ENCODE measurements around the gene NPLOC4. TPM values are rescaled to one million over a fixed set of nuclear protein-coding genes. Genes with fewer than 3 reads are reported as not detected.

The NPLOC4 gene
- total and polyA plus RNA-seq, 2 donors (not counting 1 experiment from before 2014, with no cell fraction given): 70.2 to 101 TPM

DNA sequence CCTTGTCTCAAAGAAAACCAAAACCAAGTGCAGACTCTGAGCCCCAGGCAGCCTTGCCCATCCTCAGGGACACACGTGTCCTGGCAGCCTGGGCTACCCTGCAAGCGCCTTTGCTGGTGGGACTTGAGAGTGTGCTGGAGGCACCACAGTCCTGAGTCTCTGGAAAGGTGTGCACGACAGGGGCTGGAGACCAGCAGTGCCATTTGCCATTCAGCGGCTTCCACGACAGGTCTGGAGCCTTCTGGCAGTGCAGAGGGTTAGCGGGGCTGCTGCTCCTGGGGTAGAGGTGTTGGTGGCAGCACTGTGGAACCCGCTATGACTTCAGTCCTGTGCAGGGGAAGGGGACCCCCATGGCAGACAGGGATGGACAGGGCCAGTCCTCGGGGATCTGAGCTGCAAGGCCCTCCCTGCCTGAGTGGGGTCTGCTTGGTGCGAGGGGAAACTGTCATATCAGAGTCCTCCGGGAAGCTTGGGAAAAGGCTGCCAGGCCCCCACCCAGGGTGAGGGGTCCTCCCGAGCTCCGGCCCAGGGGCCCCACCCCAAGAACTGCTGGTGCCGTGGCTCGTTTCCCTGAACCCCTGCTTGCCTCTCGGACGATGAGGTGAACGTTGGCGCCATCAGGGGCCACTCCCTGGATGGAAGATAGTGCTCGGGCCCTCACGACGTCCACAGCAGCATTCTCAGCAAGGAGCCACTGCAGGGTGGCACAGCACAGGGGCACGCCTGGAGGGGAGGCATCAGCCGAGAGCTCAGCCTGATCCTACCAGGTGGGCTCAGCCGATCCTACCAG lies 91.6 kb downstream of the NPLOC4 start:
- WGBS (ENCODE audit: insufficient coverage): 98% methylated on average over 24 of the region's 24 CpGs
- Mint-ChIP-seq H3K4me3 (no peak overlapping the region), H3K27me3 (no peaks in the 10 kb centered on the region), H3K27ac (no peak overlapping the region), H3K9me3 (ENCODE audit: insufficient read depth) (no peaks in the 10 kb centered on the region), H3K4me1 (peaks cover 9% of the 10 kb centered on the region)
- H3K27ac ChIP-seq (ENCODE audit: low read length in 2 of 2): no peak overlapping the region
- ChIA-PET POLR2A (no interaction called here), CTCF (interaction anchor here (1.5 to 2.0 kb wide), 2 partner anchors 53 to 56 kb away, joined by 3 to 6 read pairs; no protein-coding TSS in a partner anchor)
- intact Hi-C loops (cut with micrococcal nuclease): no loop called here
- TF ChIP-seq, protein P1, sequence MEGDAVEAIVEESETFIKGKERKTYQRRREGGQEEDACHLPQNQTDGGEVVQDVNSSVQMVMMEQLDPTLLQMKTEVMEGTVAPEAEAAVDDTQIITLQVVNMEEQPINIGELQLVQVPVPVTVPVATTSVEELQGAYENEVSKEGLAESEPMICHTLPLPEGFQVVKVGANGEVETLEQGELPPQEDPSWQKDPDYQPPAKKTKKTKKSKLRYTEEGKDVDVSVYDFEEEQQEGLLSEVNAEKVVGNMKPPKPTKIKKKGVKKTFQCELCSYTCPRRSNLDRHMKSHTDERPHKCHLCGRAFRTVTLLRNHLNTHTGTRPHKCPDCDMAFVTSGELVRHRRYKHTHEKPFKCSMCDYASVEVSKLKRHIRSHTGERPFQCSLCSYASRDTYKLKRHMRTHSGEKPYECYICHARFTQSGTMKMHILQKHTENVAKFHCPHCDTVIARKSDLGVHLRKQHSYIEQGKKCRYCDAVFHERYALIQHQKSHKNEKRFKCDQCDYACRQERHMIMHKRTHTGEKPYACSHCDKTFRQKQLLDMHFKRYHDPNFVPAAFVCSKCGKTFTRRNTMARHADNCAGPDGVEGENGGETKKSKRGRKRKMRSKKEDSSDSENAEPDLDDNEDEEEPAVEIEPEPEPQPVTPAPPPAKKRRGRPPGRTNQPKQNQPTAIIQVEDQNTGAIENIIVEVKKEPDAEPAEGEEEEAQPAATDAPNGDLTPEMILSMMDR (IDR thresholded peaks at IDR 0.05): no peak
- no peaks in the 10 kb centered on the region for H3K9me3 ChIP-seq (ENCODE audit: control extremely low read depth in 1 of 3, control insufficient read depth in 2 of 3, insufficient read depth in 1 of 3, low read length in 2 of 3)
- H4K20me1 ChIP-seq (ENCODE audit: control insufficient read depth, insufficient read depth, low read length, poor library complexity, severe bottlenecking): peaks cover 28% of the 10 kb centered on the region
- peaks cover 0 to 85% of the 10 kb centered on the region in 2 experiments for H3K36me3 ChIP-seq (replicated peaks in 1 of 2; ENCODE audit: control extremely low read depth in 1 of 2, control insufficient read depth in 1 of 2, extremely low read depth in 1 of 2, insufficient read depth in 2 of 2, low read length in 1 of 2)
- no peak overlapping the region for H3K4me3 ChIP-seq (ENCODE audit: control extremely low read depth in 1 of 5, extremely low read depth in 1 of 5, insufficient read depth in 1 of 5, low read depth in 2 of 5, low read length in 4 of 5)
- H3K4me1 ChIP-seq (ENCODE audit: control insufficient read depth in 2 of 2, insufficient read depth in 2 of 2, low read length in 2 of 2): no peaks in the 10 kb centered on the region
- H2AFZ ChIP-seq (ENCODE audit: insufficient read depth, low read depth, low read length, poor library complexity, severe bottlenecking): no peak overlapping the region
- H3K27me3 ChIP-seq (replicated peaks in 1 of 4; ENCODE audit: control extremely low read depth in 1 of 4, control insufficient read depth in 3 of 4, insufficient read depth in 4 of 4, low read length in 3 of 4): no peaks in the 10 kb centered on the region
- ATAC-seq (ENCODE audit: low read depth): no peak
- H3K9ac ChIP-seq (ENCODE audit: low read length): no peak overlapping the region
- no peak for DNase-seq
- H3K4me2 ChIP-seq (replicated peaks; ENCODE audit: low read depth, low read length, poor library complexity, severe bottlenecking): no peak overlapping the region
- H3K79me2 ChIP-seq (ENCODE audit: control insufficient read depth, insufficient read depth, low read length): peaks cover 25% of the 10 kb centered on the region

DNA sequence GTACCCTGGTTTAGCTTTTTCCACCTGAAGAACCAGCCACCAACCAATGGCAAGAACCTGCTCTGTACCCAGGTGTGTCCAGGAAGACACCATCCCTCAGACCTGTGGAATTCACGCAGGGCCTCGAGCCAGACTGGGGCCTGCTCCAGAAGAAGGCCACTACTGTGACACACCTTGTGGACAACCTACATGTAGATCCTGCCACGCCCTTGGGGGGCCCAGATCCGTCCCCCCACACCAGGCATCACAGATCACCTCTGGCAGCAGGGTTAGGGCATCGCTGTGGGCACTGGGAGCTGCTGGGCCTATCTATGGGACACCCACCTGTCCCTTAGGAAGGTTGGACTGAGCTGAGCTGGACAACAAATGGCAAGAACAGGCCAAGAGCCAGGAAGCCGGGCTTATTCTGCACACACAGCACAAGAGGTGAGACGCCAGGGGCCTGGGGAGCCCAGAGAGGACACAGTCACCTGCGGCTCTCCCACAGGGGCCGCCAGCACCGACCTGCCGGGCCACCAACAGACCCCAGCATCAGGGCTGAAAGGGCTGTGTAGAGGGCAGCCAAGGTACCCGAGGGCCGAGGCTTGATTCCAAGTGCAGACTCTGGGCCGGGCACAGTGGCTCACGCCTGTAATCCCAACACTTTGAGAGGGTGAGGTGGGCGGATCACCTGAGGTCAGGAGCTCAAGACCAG lies 92.5 kb downstream of the NPLOC4 start:
- Histone ChIP-seq H3K4me1 (ENCODE audit: control insufficient read depth in 2 of 2, insufficient read depth in 2 of 2, low read length in 2 of 2) (no peaks in the 10 kb centered on the region), H3K79me2 (ENCODE audit: control insufficient read depth, insufficient read depth, low read length) (peaks cover 16% of the 10 kb centered on the region), H4K20me1 (ENCODE audit: control insufficient read depth, insufficient read depth, low read length, poor library complexity, severe bottlenecking) (peaks cover 21% of the 10 kb centered on the region), H3K36me3 (replicated peaks in 1 of 2; ENCODE audit: control extremely low read depth in 1 of 2, control insufficient read depth in 1 of 2, extremely low read depth in 1 of 2, insufficient read depth in 2 of 2, low read length in 1 of 2) (peaks cover 0 to 84% of the 10 kb centered on the region in 2 experiments), H3K4me2 (replicated peaks; ENCODE audit: low read depth, low read length, poor library complexity, severe bottlenecking) (no peak overlapping the region), H3K9me3 (ENCODE audit: control extremely low read depth in 1 of 3, control insufficient read depth in 2 of 3, insufficient read depth in 1 of 3, low read length in 2 of 3) (no peaks in the 10 kb centered on the region), H2AFZ (ENCODE audit: insufficient read depth, low read depth, low read length, poor library complexity, severe bottlenecking) (no peak overlapping the region), H3K4me3 (ENCODE audit: control extremely low read depth in 1 of 5, extremely low read depth in 1 of 5, insufficient read depth in 1 of 5, low read depth in 2 of 5, low read length in 4 of 5) (no peak overlapping the region), H3K27me3 (replicated peaks in 1 of 4; ENCODE audit: control extremely low read depth in 1 of 4, control insufficient read depth in 3 of 4, insufficient read depth in 4 of 4, low read length in 3 of 4) (no peaks in the 10 kb centered on the region), H3K27ac (ENCODE audit: low read length in 2 of 2) (no peak overlapping the region), H3K9ac (ENCODE audit: low read length) (no peak overlapping the region)
- ATAC-seq (ENCODE audit: low read depth) (no peak), DNase-seq (no peak)
- H3K27me3 Mint-ChIP-seq: no peaks in the 10 kb centered on the region
- H3K27ac Mint-ChIP-seq: no peak overlapping the region
- no peaks in the 10 kb centered on the region for H3K9me3 Mint-ChIP-seq (ENCODE audit: insufficient read depth)
- H3K4me3 Mint-ChIP-seq: no peak overlapping the region
- WGBS (ENCODE audit: insufficient coverage): 97% methylated on average over 15 of the region's 16 CpGs
- ChIA-PET POLR2A (no interaction called here), CTCF (no interaction called here)
- intact Hi-C loops (cut with micrococcal nuclease): no loop called here
- peaks cover 1% of the 10 kb centered on the region for H3K4me1 Mint-ChIP-seq
- no peak for TF ChIP-seq EZH2 (IDR thresholded peaks at IDR 0.05; ENCODE audit: borderline replicate concordance, insufficient read depth, low read depth, low read length, poor library complexity, severe bottlenecking)
- TF ChIP-seq, protein P1 (IDR thresholded peaks at IDR 0.05): no peak
